K562 (cell line): ENCODE measurements around the gene TFAM. TPM values are rescaled to one million over a fixed set of nuclear protein-coding genes. Genes with fewer than 3 reads are reported as not detected.

ENCODE experiments used
- ARHGAP35 ChIP-seq: fragments of 450-650 bp; IDR thresholded peaks from 2 replicates; pipeline ENCODE4 v1.6.1; 2018; ENCODE audit not compliant: partially characterized antibody
- CBX3 ChIP-seq, 2 experiments: IDR thresholded peaks; 1 replicate in 1 of 2; 2 replicates in 1 of 2; pipeline ENCODE4 v1.6.1; 2012; ENCODE audit warnings: inconsistent platforms in 2 of 2, low read length in 2 of 2, borderline replicate concordance in 1 of 2, control low read depth in 1 of 2
- CCNT2 ChIP-seq: IDR thresholded peaks from 2 replicates; pipeline ENCODE4 v1.6.1; 2011; ENCODE audit warnings: borderline replicate concordance, low read depth, mild to moderate bottlenecking, moderate library complexity, mixed read lengths, low read length; ENCODE audit not compliant: insufficient read length; ENCODE audit errors: extremely low read depth
- CHD4 ChIP-seq: fragments of 200-600 bp; sonication (generic); IDR thresholded peaks from 3 replicates; pipeline ENCODE4 v1.6.1; 2012; ENCODE audit warnings: low read depth, mild to moderate bottlenecking, mixed read lengths, low read length, inconsistent platforms; ENCODE audit not compliant: insufficient read depth, insufficient replicate concordance, poor library complexity, severe bottlenecking
- EP400 ChIP-seq: fragments of 450-650 bp; IDR thresholded peaks from 2 replicates; pipeline ENCODE4 v1.6.1; 2017; ENCODE audit warnings: antibody characterized with exemption, mild to moderate bottlenecking, moderate library complexity
- ETS1 ChIP-seq: conservative IDR thresholded peaks from 2 replicates; pipeline ENCODE4 v1.6.1; 2011; ENCODE audit warnings: low read depth, mild to moderate bottlenecking, low read length; ENCODE audit not compliant: control insufficient read depth
- GTF2E2 ChIP-seq: fragments of 200-800 bp; sonication (Bioruptor generic); IDR thresholded peaks from 2 replicates; pipeline ENCODE4 v1.6.1; 2016; ENCODE audit warnings: missing genetic modification characterization, missing compliant biosample characterization
- KDM4B ChIP-seq, 2 experiments: fragments of 450-650 bp in 1 of 2; sonication (generic) in 1 of 2; IDR thresholded peaks; 2 replicates each; pipeline ENCODE4 v1.6.1; 2016 to 2017; ENCODE audit warnings: borderline replicate concordance in 2 of 2, antibody characterized with exemption in 1 of 2, low read depth in 1 of 2, mild to moderate bottlenecking in 1 of 2
- MAZ ChIP-seq, 2 experiments: fragments of 450-650 bp in 1 of 2; sonication (generic) in 1 of 2; formaldehyde crosslinking; IDR thresholded peaks in 1 of 2; conservative IDR thresholded peaks in 1 of 2; 2 replicates each; pipeline versions ENCODE4 v1.4.0 to v1.5.0; 2020; ENCODE audit warnings: mild to moderate bottlenecking in 1 of 2, missing genetic modification reagents in 1 of 2
- NBN ChIP-seq: fragments of 450-650 bp; IDR thresholded peaks from 2 replicates; pipeline ENCODE4 v1.6.1; 2016; ENCODE audit warnings: low read depth, mild to moderate bottlenecking
- PCBP2 ChIP-seq: fragments of 200-400 bp; formaldehyde crosslinking; IDR thresholded peaks from 2 replicates; pipeline ENCODE4 v1.6.1; 2018; ENCODE audit warnings: low read length, low read depth, mild to moderate bottlenecking, moderate library complexity; ENCODE audit not compliant: poor library complexity, severe bottlenecking
- POLR2A ChIP-seq: fragments of 450-650 bp; conservative IDR thresholded peaks from 2 replicates; pipeline ENCODE4 v1.6.1; 2016
- SAFB ChIP-seq: fragments of 200-400 bp; formaldehyde crosslinking; IDR thresholded peaks from 2 replicates; pipeline ENCODE4 v1.6.1; 2017; ENCODE audit warnings: low read depth, low read length, borderline replicate concordance
- SMAD4 ChIP-seq: fragments of 250-450 bp; sonication (Bioruptor Pico); conservative IDR thresholded peaks from 2 replicates; pipeline ENCODE4 v1.8.0; 2021; ENCODE audit warnings: inconsistent platforms, mild to moderate bottlenecking, moderate library complexity
- TBL1XR1 ChIP-seq, 2 experiments: IDR thresholded peaks; 2 replicates each; pipeline ENCODE4 v1.6.1; 2012; ENCODE audit warnings: improper control_type of control experiment in 2 of 2, low read length in 2 of 2, mild to moderate bottlenecking in 1 of 2
- TCF7L2 ChIP-seq: fragments of 150-350 bp; IDR thresholded peaks from 2 replicates; pipeline ENCODE4 v1.6.1; 2016; ENCODE audit warnings: low read depth, mild to moderate bottlenecking, low read length, moderate library complexity
- TRIM24 ChIP-seq, 2 experiments: fragments of 450-650 bp; IDR thresholded peaks; 2 replicates each; pipeline ENCODE4 v1.6.1; 2016
- ZBTB17 ChIP-seq: fragments of 450-650 bp; formaldehyde crosslinking; IDR thresholded peaks from 2 replicates; pipeline ENCODE4 v1.4.0; 2020; ENCODE audit warnings: mild to moderate bottlenecking
- ZNF133 ChIP-seq: fragments of 250-450 bp; sonication (Bioruptor Pico); IDR thresholded peaks from 2 replicates; pipeline ENCODE4 v1.4.0; 2020; ENCODE audit warnings: mild to moderate bottlenecking
- ZNF764 ChIP-seq: fragments of 250-450 bp; sonication (Bioruptor Pico); IDR thresholded peaks from 2 replicates; pipeline ENCODE4 v1.4.0; 2020; ENCODE audit warnings: low read depth, mild to moderate bottlenecking, moderate library complexity
- ZNF830 ChIP-seq: fragments of 250-450 bp; sonication (Bioruptor Pico); IDR thresholded peaks from 2 replicates; pipeline ENCODE4 v1.5.0; 2021; ENCODE audit warnings: mild to moderate bottlenecking
- polyA plus RNA-seq, 8 experiments: library from polyadenylated mRNA; depleted of rRNA in 4 of 8; stranded (reverse) in 5 of 8; unstranded in 3 of 8; fragments of >200 nt; fragmentation: Nextera tagmentation in 2 of 8; fragmentation: Illumina TruSeq in 1 of 8; extraction: Ambion mirVana in 2 of 8; extraction: Trizol in 1 of 8; gene quantifications; 2 replicates each; pipeline versions ENCODE4 v1.2.1 to v1.2.3, GENCODE V29; 2011 to 2014; ENCODE audit warnings: inconsistent platforms in 1 of 8, missing spikeins in 1 of 8
- total RNA-seq, 7 experiments: library from RNA; depleted of rRNA in 6 of 7; stranded (reverse); fragments of >200 nt in 6 of 7; fragmentation: Illumina TruSeq in 2 of 7; extraction: Trizol in 2 of 7; gene quantifications; 2 replicates each; pipeline versions ENCODE4 v1.2.1 to v1.2.3, GENCODE V29; 2011 to 2021; ENCODE audit warnings: low replicate concordance in 1 of 7
- TF ChIP-seq, protein P1 (sequence below): fragments of 250-450 bp; sonication (Bioruptor Pico); IDR thresholded peaks from 2 replicates; pipeline ENCODE4 v1.8.0; 2022; ENCODE audit warnings: moderate library complexity, mild to moderate bottlenecking, inconsistent platforms

Gene TFAM
- total and polyA plus RNA-seq, 9 of the 15 experiments (the other 6 are each of a cell fraction or from before 2014, with no cell fraction given), result 74.3 to 227 (median 155) TPM

DNA sequence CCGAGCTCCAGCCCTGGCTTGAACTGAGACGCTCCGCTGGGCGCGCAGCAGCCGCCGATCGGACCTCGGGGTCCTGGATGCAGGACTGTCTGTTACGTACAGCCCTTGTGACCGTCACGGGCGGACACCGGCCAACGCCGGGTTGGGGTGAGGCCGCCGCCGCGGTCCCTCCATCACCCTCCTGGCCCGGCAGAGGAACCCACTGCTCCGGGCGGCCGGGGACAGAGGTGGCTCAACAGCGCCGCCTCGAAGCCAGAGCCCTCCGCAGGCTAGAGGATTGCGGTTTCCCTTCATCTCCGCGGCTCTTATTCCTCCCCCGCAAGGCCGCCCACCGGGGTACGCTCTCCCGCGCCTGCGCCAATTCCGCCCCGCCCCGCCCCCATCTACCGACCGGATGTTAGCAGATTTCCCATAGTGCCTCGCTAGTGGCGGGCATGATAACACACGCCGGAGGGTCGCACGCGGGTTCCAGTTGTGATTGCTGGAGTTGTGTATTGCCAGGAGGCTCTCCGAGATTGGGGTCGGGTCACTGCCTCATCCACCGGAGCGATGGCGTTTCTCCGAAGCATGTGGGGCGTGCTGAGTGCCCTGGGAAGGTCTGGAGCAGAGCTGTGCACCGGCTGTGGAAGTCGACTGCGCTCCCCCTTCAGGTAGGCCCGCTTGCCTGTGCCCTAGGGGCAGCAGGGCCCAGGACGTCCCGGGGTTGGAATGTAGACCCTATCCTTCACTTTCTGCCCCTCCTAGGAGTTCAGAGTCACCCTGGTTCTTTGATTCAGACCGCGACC is at the start of gene TFAM (continued):
- TF ChIP-seq POLR2A (peak; percentile 99), ZBTB17 (peak; percentile 64; the same call in 1 of the 2 replicates), NBN (peak; percentile 78), KDM4B (IDR thresholded peaks at IDR 0.05; ENCODE audit: borderline replicate concordance in 2 of 2, low read depth in 1 of 2) (peak in 1 of 2 experiments; percentile 66; a peak in 1 of 4 replicates), MAZ (CRISPR knock-in tag; conservative IDR thresholded peaks at IDR 0.05 in 1 of 2, IDR thresholded peaks at IDR 0.05 in 1 of 2) (peak; percentile 76 to 85), CCNT2 (peak; percentile 91), ZNF764 (peak; percentile 43; the same call in 1 of the 2 replicates), TCF7L2 (peak; percentile 34; the same call in 1 of the 2 replicates), ZNF830 (CRISPR knock-in tag) (no peak), TRIM24 (IDR thresholded peaks at IDR 0.05) (peak in 1 of 2 experiments; percentile 49; a peak in 1 of 4 replicates), PCBP2 (no peak), CBX3 (IDR thresholded peaks at IDR 0.05; ENCODE audit: borderline replicate concordance in 1 of 2, low read length in 2 of 2) (0 out of 3 replicates have a peak, but pooled peaks of 1 of the 2 experiments have one; percentile 62), GTF2E2 (tag) (peak; percentile 57; the same call in 1 of the 2 replicates), SAFB (no peak), ZNF133 (CRISPR knock-in tag) (no peak), SMAD4 (CRISPR knock-in tag) (peak; percentile 77), ARHGAP35 (no peak), ETS1 (peak; percentile 75), CHD4 (peak; percentile 9), EP400 (peak; percentile 97), TBL1XR1 (IDR thresholded peaks at IDR 0.05; ENCODE audit: low read length in 2 of 2) (peak in 1 of 2 experiments; percentile 80; a peak in 1 of 4 replicates)
- TF ChIP-seq, protein P1, sequence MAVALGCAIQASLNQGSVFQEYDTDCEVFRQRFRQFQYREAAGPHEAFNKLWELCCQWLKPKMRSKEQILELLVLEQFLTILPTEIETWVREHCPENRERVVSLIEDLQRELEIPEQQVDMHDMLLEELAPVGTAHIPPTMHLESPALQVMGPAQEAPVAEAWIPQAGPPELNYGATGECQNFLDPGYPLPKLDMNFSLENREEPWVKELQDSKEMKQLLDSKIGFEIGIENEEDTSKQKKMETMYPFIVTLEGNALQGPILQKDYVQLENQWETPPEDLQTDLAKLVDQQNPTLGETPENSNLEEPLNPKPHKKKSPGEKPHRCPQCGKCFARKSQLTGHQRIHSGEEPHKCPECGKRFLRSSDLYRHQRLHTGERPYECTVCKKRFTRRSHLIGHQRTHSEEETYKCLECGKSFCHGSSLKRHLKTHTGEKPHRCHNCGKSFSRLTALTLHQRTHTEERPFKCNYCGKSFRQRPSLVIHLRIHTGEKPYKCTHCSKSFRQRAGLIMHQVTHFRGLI (CRISPR knock-in tag), result no peak
